A204.1 (cell line): ENCODE measurements around the gene ZNF592.
"Not testable (repeated sequence)": the region's sequence is repeated elsewhere in the genome, so short reads cannot be mapped to it uniquely, and the experiment has no call there.

Experiments used
- FAIRE-seq: peaks from 2 replicates; lab custom pipeline; 2012; peaks lifted over from hg19 to GRCh38; lab: Jason Lieb, UNC

The ZNF592 gene

DNA sequence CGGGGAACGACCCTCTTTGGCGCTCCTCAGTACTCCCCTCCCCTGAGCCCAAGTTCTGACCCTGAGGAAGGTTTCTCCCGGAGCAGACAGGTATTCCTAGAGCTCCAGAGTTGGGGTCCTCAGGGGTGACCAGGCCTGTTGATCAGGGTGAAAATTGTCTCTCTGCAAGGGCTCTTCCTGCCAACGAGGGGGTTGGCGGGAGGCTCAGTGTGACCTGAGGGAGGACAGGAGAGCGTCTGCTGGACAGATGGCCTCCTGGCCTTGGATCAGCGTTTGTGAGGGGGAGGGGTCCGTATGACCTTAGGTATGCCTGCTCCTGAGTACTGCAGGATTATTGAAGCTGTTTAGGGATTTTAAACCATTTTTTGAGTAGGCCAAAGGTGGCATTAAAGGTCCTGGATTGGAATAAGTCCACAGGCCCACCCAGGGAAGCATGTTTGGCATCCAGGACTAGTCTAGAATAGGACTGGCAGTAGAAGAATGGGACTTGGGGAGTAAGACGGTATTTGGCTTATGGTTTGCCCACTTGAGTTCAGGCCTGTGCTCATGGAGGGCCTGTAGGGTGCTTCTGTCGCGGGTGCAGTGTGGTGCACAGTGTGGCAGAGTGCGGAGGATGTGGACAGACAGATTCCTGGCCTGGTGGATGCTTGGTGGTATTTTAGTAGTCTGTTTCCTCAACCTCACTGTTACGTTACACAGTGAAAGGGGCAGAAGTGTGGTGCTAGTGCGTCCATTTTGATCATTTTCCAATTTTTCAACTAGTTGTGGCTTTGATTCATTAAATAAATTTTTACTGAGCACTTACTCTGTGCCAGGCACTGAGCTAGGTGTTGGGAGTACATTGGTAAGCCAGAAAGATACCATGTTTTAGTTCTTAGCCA is 959 bp downstream of the ZNF592 start:
- FAIRE-seq, result no peak

DNA sequence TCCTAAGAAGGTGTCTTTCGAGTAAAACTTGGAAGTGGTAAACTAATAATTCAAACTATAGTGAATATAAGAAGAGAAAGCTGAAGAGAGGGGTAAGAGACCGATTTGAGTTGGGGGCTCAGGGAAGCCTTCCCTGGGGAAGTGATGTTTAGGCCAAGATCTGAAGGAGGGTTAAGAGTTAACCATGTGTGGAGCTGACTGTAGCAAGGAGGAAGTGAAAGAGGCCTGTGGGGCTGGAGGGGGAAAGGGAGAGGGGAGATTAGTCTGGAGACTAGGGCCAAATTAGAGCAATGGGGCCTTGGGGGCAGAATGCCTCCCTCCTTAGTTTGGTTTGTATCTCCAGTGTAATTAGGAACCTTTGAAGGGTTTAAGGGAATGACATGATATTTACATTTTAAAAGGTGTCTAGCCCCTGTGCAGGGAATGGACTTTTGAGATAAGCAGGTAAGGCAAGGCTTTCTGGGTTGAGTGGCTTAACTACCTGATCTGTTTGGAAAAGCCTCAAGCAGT is 2.2 kb downstream of the ZNF592 start:
- FAIRE-seq, result no peak

DNA sequence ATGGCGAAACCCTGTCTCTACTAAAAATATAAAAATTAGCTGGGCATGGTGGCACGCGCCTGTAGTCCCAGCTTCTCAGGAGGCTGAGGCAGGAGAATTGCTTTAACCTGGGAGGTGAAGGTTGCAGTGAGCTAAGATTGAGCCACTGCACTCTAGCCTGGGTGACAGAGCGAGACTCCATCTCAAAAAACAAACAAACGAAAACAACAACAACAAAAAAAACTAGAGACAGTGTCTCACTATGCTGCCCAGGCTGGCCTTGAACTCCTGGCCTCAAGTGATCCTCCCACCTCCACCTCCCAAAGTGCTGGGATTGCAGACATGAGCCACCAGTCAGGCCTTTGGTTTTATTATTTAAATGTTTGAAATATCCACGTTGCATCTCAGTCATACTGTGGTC is 3.3 kb downstream of the ZNF592 start:
- not testable (repeated sequence) for FAIRE-seq

DNA sequence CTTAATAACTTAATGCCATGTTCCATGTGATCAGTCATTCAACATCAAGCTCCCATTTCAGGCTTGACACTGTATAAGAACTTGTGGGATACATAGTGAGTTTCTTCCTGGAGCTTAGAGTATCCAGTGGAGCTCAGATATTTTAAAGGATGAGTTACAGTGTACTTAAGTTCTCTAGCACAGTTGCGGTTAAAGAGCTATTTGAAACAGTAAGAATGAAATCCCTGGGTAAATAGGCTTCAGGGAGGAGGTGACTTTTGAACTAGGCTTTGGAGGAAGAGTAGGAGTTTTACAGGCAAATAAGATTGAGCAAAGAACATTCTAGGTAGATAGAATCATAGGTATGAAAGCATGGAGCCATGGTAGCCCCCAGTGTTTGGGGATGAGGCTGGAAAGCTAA is 3.8 kb downstream of the ZNF592 start:
- FAIRE-seq, result no peak

DNA sequence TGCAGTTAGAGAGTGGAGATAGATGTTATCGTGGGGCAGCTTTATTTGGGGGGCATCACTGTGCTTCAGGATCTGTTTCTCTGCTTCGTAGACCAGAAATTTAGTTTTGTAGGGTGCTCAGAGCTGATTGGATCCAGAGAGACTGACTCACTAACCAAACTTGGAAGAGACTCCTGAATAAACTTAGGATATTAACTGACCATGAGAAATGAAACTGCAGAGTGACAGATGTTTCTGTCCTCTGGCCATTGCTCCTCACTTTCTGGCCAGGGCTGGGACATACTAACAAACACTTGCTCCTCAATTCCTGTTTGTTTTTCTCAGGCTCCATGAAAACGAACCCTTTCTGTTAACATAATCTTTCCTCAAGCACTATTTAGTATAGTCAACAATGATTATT is 4.3 kb downstream of the ZNF592 start:
- no peak for FAIRE-seq

DNA sequence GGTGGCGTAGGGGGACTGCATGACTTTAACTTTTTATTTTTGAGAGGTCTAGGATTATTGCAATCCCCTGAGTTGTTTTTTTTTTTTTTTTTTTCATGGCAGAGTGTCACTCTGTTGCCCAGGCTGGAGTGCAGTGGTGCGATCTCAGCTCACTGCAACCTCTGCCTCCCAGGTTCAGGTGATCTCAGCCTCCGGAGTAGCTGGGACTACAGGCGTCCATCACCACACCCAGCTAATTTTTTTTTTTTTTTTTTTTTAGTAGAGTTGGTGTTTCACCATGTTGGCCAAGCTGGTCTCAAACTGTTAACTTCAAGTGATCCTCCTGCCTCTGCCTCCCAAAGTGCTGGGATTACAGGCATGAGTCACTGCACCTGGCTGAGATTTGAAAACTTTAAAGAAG is 6.5 kb downstream of the ZNF592 start:
- not testable (repeated sequence) for FAIRE-seq

DNA sequence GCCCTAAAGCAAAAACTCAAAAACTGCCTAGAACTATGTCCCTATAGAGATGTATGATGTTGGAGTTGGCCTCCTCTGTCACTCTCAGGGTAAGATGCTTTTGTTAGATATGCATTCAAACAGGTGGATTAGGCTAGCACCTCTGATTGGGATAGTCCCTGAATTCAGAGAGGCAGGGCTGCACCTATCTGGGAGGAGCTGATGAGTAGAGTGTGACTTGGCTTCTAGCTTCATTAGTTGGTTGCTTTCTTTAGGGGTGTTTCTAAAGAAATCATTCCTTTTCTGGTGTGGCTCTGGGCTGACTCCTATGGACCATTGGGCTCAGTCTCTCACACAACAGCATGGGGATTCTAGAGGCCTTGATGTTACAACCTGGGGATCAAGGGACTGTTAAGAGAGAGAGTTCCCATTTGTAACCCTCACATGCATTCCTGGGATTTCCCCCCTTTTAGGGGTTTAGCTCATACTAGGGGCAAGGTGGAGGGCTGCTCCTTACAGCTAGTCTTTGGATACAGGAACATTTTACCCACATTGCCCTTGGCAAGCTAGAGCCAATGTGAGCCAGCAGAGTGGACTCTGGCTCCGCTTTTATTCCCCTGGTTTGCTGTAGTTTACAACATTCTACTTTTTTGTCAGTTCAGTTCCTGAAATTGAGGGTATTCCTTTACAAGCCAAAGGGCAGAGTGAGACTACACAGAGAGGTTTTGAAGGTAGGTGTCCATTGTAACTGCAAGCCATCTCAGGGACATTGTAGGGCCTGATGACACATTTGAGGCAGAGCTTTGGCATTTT is 7.5 kb downstream of the ZNF592 start:
- FAIRE-seq, result no peak

DNA sequence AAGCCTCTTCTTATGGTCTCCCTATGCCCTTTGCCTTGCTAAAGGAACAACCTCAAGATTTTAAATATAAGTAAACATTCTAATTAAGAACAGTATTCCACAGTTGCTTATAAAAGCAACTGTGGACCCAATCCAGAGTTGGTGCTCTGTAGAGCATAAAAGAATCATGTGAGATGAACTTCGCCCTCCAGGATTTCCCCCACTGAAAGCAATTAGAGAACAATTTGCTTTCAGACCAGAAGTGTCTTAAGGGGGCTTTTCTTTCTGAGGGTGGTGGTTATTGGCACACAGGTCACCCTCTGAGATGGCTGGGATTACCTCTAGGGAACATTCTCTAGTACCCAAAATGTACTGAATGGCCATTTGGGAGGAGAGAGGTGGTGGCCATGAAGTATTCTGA is 10.6 kb downstream of the ZNF592 start:
- no peak for FAIRE-seq

DNA sequence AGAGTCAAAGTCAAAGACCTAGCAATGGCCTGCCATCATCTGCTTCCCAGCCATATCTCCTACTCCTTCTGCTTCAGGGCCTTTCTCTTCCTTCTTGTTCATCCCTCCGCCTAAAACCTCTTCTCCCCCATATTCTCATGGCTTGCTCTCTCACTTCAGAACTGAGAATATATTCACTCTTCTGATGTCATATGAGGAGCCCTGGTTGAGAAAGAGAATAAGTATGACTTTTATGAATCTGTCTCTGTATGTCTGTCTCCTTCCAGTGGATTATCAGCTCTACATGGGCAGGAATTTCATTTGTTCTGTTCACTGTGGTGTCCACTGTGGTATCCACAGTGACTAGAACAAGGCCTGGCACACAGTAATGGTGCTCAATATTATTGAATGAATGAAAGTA is 11.8 kb downstream of the ZNF592 start:
- no peak for FAIRE-seq

DNA sequence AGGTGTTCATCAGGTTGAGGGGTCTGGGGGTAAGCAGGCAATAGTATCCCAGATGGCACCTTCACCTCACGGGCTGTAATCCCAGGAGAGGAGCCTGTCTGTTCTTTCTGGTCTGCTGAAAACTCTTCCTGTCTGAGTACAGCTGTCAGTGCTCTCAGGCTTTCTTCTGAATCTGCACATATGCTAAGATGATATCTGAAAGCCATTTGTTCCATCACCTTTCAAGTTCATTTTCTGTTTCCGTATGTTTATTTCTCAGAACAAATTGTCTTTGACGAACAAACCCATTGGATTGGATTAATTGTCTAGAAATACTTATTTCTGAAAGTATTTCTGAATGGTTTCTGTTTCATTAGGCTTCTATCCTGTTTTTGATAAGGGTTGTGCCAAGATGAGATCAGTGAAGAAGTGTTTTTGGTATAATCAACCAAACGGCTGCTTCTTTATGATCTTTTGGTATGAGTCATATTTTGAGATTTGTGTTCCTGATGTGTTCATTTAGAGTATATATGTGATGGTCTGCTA is 13.3 kb downstream of the ZNF592 start:
- no peak for FAIRE-seq

DNA sequence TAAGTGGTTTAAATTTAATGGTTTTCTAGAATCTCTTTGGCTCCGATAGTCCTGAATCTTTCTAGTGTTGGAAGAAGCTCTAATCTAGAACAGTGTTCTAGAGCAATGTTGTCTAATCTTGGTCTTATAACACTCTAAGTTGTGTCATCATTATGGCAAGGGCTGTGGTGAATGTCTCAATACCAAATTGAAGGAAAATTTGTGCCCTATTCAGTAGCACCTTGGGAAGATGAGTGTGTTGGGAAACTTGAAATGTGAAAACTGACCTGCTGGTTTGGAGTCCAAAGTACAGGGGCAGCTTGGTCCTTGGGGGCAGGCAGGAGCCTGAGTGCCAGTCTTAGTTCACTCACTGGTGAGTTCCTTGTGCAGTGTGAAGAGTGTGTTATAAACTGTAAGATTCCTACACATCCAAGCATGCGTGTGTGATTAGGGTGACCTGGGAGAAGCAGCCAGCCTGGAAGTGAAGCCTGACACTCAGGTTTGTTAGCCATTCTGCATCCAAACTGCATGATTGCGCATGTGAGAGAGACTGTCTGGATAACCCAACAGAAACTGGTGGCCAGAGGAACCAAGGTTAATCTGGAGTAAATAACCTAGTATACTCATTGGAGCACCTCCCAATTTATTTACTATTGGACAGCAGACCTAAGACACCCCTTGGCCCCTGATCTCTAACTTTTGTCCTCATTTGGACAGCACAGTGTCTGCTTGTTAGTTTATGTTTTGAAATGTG is 14.6 kb downstream of the ZNF592 start:
- FAIRE-seq, result no peak

DNA sequence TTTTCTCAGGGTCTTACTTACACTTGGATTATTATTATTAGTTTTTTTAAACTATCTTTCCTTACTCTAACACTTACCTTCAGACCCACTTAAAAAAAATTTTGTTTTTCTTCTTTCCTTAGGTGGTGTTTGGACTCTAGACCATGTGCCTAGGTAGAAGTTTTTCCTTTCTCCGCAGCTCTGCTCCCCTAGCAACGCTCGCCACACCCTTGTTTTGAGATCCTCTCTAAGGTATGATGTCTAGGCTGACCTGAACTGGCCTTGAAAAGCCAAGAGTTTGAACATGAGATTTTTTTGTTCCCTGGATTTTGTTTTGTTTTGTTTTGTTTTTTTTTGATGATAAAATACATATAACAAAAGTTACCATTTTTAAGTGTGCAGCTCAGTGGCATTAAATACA is 16.2 kb downstream of the ZNF592 start:
- FAIRE-seq, result no peak

DNA sequence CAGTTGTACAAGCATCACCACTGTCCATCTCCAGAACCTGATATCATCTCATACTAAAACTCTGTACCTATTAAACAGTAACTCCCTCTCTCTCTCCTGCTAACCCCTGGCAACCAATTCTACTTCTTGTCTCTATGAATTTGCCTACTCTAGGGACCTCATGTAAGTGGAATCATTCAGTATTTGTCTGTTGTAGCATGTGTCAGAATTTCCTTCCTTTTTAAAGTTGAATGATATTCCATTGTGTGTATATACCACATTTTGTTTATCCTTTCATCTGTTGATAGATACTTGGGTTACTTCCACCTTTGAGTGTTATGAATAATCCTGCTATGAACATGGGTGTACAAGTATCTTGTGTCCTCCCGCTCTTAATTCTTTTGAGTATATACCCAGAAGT is 16.6 kb downstream of the ZNF592 start:
- FAIRE-seq, result no peak

DNA sequence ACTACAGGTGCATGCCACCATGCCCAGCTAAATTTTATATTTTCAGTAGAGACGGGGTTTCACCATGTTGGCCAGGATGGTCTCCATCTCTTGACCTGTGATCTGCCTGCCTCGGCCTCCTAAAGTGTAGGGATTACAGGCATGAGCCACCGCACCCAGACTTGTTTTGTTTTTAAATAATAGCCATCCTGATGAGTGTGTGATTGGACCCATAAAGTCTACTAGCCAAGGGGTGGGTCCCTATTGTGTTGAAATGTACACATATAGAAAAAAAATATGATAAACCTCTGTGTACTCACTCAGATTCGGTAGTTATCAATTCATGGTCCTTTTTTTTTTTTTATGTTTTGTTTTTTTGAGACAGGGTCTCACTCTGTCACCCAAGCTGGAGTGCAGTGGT is 17.3 kb downstream of the ZNF592 start:
- FAIRE-seq, result no peak

DNA sequence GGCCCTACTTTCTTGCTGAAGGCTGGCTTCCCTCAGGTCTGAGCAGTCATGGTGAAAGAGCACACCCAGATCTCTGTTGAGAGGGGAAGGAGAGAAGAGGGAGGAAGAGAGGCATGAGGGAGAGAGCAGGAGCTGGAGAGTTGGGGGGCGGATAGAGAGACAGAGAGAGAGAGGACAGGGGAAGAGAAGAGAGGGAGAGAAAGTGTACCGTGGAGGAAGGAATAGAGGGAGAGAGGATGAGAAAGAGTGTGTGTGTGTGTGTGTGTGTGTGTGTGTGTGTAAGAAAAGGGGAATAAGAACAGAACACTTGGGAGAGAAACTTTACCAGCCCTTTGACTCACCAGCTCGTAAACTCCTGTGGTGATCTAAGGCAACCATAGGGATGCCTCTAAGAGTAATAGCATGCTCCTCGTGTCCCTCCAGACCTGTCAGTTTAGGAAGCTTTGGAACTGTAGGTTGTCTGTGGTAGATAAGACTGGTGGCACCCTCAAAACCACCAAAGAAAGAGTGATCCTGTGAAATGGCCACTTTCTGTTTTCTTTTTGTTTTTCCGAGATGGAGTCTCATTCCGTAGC is 18.2 kb downstream of the ZNF592 start:
- FAIRE-seq, result no peak

DNA sequence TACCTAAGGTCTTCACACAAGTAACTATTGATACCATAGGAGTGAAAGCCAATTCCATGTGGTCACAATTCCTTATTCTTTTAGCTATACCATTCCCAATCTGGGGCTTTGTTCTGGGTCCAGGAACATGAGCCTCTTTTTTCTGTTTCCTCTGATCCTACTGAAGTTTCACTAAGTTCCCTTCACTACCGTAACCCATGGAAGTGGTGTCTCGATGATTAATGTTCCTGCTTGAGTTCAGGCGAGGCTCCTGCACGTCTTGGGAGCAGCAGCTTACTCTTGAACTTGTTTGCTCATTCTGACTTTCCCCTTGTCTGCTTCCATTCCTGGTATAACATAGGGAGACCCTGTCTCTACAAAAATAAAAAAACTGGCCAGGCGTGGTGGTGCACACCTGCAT is 23.6 kb downstream of the ZNF592 start:
- FAIRE-seq, result no peak

DNA sequence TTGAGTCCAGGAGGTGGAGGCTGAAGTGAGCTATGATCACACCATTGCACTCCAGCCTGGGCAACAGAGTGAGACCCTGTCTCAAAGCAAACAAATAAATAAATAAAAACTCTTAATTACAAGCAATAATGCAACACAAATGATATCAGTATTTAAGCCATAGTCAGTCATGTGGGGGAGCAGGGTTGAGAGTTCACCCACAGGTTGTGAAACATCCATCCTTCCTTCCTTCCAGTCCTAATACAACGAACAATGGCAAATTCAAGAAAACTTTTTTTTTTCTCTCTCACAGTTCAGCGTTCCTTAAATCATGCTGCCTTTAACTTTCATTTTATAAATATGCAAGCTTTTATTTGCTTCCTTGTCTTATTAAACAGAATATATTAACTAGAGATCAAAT is 24.1 kb downstream of the ZNF592 start:
- no peak for FAIRE-seq

DNA sequence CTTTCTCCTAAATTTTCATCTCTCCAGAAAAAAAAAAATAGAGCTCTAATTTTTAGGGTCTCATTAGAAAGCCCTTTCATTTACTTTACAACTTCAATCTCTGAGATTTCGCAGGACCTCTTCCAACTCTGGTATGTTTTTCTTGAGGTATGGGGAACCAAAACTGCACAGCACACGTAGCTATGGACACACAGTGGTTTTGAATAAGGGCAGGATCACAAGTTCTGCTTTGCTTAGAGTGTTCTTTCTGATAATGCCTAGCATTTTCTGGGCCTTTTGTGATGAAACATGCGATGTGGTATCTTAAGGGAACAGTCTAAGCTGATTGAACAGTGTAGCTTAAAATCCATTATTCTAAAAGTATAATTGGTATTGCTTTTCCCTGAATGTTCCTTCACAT is 25.3 kb downstream of the ZNF592 start:
- FAIRE-seq, result no peak

DNA sequence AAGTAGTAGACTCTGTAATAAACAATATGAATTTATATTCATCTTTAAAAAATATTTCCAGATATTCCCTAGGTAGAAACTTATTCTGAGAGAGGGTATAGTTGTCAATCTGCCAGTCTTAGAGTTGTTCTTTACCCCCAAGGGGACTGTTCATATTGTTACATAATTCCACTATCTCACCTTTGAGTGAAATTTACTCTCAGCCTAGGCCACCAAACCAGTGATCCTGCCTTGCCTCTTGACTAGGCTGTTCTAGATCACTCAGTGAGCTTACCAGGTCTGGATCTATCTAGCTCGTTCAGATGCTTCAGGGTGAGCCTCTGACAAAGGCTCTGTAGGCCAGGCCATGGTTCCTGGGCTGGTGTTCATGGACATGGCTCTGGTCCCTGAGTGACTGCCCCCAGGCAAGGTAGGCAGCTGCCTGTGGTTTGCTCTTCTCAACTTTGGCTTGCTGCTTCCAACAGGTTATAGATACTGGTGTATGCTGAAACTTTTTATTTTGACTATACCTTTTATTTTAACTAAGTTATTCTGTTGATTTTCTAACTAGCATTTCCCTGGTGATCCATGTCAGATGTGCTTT is 27.6 kb downstream of the ZNF592 start:
- FAIRE-seq, result no peak

DNA sequence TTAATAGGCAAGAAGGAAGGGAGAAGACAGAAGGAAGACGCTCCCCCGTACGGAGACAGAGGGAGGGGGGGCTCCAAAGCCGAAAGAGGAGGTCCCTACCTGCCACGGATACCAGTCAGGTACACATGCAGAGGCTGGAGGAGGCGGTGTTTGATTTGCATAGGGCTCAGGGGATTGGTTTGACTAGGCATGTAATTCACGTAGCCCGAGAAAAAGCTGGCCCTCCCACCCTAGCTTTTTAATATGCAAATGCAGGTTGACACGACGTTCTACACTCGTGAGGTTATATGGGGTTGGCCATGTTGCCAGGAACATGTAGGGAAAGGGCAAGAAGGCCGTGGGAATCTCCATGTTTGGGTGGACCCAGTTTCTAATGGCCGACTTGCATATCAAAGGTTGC is 29.8 kb downstream of the ZNF592 start:
- no peak for FAIRE-seq

DNA sequence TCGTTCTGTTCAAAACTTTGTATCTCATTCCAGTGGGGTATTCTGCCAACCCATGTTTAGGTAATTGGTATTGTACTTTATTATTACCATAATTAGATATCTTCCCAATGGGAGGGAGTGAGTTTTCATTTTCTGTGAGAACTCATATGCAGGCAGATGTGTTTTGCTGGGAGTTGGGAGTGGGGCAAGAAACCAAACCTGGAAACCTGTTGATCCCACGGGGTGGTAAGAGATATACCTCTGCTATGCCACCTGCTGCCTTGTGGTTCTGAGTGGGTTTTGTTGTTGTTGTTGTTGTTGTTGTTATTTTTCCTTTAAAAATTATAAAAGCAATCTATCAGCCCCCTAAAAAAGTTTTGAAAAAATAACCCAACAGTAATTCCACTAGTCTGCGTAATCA is 32.1 kb downstream of the ZNF592 start:
- FAIRE-seq, result no peak

DNA sequence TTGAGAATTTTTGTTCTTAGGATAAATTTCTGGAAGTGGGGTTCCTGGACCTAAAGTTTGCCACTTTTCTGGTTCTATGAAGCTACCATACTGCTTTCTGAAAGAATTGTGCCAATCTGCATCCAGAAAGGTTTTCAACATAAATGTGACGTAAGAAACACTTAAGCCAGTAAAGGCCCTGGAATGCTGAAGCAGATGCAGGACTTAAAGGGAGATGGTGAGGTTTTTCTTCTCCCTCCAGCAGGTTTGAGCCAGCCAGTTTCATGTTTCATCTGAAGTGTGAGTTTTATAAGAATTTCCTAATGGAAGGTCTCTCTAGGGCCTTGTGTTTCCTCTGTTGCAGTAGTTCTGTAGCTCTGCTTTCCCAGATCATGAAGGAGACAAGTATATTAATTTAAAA is 33.1 kb downstream of the ZNF592 start:
- no peak for FAIRE-seq
